Keratinocyte (primary cell): ENCODE measurements around the gene PPP1R16B.

Source experiments
- CTCF ChIP-seq, 3 experiments: IDR thresholded peaks in 1 of 3; conservative IDR thresholded peaks in 1 of 3; optimal IDR thresholded peaks in 1 of 3; 2 replicates in 2 of 3; 3 replicates in 1 of 3; pipeline versions ENCODE3 to v1.5.1; 2011; ENCODE audit warnings: low read length in 3 of 3, mild to moderate bottlenecking in 3 of 3, moderate library complexity in 2 of 3, control low read depth in 1 of 3, inconsistent platforms in 1 of 3; ENCODE audit not compliant: insufficient read depth in 2 of 3; ENCODE audit errors: extremely low read depth in 1 of 3
- EZH2 ChIP-seq: IDR thresholded peaks from one replicate; pipeline ENCODE4 v1.6.1; 2012; ENCODE audit warnings: inconsistent platforms, mild to moderate bottlenecking, low read length, moderate library complexity

- TF ChIP-seq CTCF (optimal IDR thresholded peaks at IDR 0.05 in 1 of 3, IDR thresholded peaks at IDR 0.05 in 1 of 3, conservative IDR thresholded peaks at IDR 0.05 in 1 of 3; ENCODE audit: extremely low read depth in 1 of 3, insufficient read depth in 2 of 3, low read length in 3 of 3) (no peak), EZH2 (no peak)
These were observed 84.4 kb downstream of the PPP1R16B start for GRCh38 chr20:38889792-38890496.
